Chondrocyte (in vitro differentiated cells): ENCODE measurements around the gene LMO3. TPM values are rescaled to one million over a fixed set of nuclear protein-coding genes. Genes with fewer than 3 reads are reported as not detected.

Experiments used
- DNase-seq: peaks from one replicate; pipeline ENCODE4 v3.0.0; 2021; ENCODE audit warnings: mixed read lengths, low spot score
- H3K27ac Mint-ChIP-seq: one replicate; pipeline ENCODE4 v1.8.0; 2021; ENCODE audit warnings: mild to moderate bottlenecking, moderate library complexity, mixed read lengths; ENCODE audit not compliant: unreplicated experiment
- H3K27me3 Mint-ChIP-seq: 2 replicates; pipeline ENCODE4 v1.8.0; 2021; ENCODE audit warnings: low read depth, mixed read lengths
- H3K36me3 Mint-ChIP-seq: 2 replicates; pipeline ENCODE4 v1.8.0; 2021; ENCODE audit warnings: low read depth, mixed read lengths
- H3K4me1 Mint-ChIP-seq: 2 replicates; pipeline ENCODE4 v1.8.0; 2021; ENCODE audit warnings: low read depth, mild to moderate bottlenecking, mixed read lengths
- H3K4me3 Mint-ChIP-seq: one replicate; pipeline ENCODE4 v1.8.0; 2021; ENCODE audit warnings: mild to moderate bottlenecking, moderate library complexity, mixed read lengths; ENCODE audit not compliant: unreplicated experiment
- H3K9me3 Mint-ChIP-seq: 2 replicates; pipeline ENCODE4 v1.8.0; 2021; ENCODE audit warnings: low read depth, mixed read lengths
- CTCF ChIP-seq: fragments of 200-600 bp; sonication (generic); IDR thresholded peaks from 2 replicates; pipeline ENCODE4 v1.5.0; 2021; ENCODE audit warnings: antibody characterized with exemption, mild to moderate bottlenecking, moderate library complexity
- total RNA-seq: library from RNA; stranded (reverse); gene quantifications from 3 replicates; pipeline ENCODE4 v1.2.1, GENCODE V29; 2021

LMO3 gene
- total RNA-seq, 1 donor from 2014 or later: 0.57 TPM

- Mint-ChIP-seq H3K9me3 (no peaks in the 10 kb centered on the region), H3K36me3 (no peaks in the 10 kb centered on the region), H3K27ac (no peak overlapping the region), H3K4me1 (peaks cover 3% of the 10 kb centered on the region), H3K27me3 (no peaks in the 10 kb centered on the region), H3K4me3 (no peak overlapping the region)
- TF ChIP-seq CTCF: no peak
- DNase-seq: no peak
These were observed 15.3 kb downstream of the LMO3 start for GRCh38 chr12:16590645-16591044.

DNA sequence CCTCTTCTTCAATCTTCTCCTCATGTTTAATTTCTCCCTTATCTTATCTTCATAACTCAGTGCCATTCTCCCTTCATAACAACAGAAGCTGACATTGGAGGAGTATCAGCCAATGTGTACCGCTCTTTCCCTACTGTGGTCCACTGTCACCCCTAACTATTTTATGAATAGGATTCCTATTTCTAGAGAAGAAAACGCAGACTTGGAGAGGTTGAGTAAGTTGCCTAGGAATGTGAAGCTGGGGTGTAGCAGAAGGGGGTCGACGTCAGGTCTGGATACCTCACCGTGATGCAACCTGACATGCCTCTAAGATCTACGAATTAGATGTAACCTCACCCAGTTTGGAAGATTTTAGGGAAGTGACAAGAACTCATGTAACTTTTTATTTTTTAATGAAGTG lies 17.1 kb downstream of the LMO3 start:
- Mint-ChIP-seq H3K27ac (no peak overlapping the region), H3K4me1 (peaks cover 3% of the 10 kb centered on the region), H3K27me3 (no peaks in the 10 kb centered on the region), H3K9me3 (no peaks in the 10 kb centered on the region), H3K4me3 (no peak overlapping the region), H3K36me3 (no peaks in the 10 kb centered on the region)
- no peak for TF ChIP-seq CTCF
- DNase-seq: no peak

DNA sequence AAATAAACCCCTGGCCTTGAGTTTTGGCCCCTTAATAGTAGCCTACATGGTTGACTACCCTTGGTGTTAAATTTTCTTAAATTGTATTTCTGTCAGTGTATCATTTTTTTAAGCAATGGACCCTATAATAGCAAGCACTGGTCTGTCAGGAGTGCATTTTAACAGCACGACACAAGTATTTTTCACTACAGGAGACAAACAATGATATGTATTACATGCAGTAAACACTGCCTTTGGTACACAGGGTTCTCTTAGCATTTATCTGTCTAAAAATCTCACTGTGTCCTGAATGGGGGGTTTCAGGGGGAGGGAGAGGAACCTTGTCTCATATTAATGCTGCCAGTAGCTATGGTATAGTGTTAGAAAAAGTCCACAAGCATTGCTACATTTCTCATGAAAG lies 18.4 kb downstream of the LMO3 start:
- TF ChIP-seq CTCF: no peak
- no peak for DNase-seq
- no peaks in the 10 kb centered on the region for H3K9me3 Mint-ChIP-seq
- peaks cover 3% of the 10 kb centered on the region for H3K4me1 Mint-ChIP-seq
- no peaks in the 10 kb centered on the region for H3K27me3 Mint-ChIP-seq
- no peaks in the 10 kb centered on the region for H3K36me3 Mint-ChIP-seq
- no peak overlapping the region for H3K27ac Mint-ChIP-seq
- no peak overlapping the region for H3K4me3 Mint-ChIP-seq

GRCh38 chr12:16587110-16587453 lies 18.9 kb downstream of the LMO3 start:
- Mint-ChIP-seq H3K36me3 (no peaks in the 10 kb centered on the region), H3K4me1 (peaks cover 3% of the 10 kb centered on the region), H3K4me3 (no peak overlapping the region), H3K27me3 (no peaks in the 10 kb centered on the region), H3K27ac (no peak overlapping the region), H3K9me3 (no peaks in the 10 kb centered on the region)
- TF ChIP-seq CTCF: no peak
- DNase-seq: no peak

DNA sequence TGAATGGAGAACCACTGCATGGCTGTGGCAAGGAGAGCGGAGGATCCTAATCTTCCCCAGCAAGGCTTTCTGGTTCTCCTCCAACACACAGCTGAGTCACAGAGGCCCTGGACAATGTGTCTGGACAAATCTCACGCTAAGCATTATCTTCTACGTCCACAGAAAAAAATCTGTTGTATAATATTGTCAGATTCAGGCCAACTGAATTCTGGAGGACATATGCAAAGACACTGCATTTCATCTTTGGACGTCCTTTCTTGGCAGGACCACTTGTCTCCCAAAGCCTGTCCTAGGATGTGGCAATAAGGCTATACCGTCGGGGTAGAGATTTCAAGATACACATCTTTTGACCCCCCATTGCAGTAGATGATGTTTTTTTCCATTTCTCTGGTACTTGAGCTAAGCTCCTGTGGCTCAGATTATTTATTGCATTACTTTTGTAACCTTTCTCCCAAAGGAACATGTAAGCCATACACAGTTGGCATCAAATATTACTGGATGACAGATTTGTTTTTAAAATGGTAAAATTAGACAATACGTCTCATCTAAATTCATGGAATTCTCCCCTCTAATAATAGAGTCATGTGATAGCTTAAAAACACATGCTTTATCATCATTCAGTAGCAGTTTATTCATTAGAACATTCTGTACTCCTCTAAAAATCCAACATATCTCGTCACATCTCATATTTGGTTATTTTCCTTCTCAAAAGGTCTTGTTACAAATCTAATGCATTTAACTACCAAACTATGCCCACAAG lies 19.4 kb downstream of the LMO3 start:
- Mint-ChIP-seq H3K9me3 (no peaks in the 10 kb centered on the region), H3K27ac (no peak overlapping the region), H3K36me3 (no peaks in the 10 kb centered on the region), H3K27me3 (no peaks in the 10 kb centered on the region), H3K4me1 (peaks cover 3% of the 10 kb centered on the region), H3K4me3 (no peak overlapping the region)
- no peak for TF ChIP-seq CTCF
- no peak for DNase-seq
